OCI-LY7 (cell line): ENCODE data around the gene PFKFB4. TPM values are rescaled to one million over a fixed set of nuclear protein-coding genes. Genes with fewer than 3 reads are reported as not detected.
"Not testable (repeated sequence)": the region's sequence is repeated elsewhere in the genome, so short reads cannot be mapped to it uniquely, and the experiment has no call there.

Experiments used
- BruUV-seq: library from RNA; stranded (reverse); fragments of 400-500 nt; replicated peaks from 2 replicates; lab custom pipeline; 2021; lab: Mats Ljungman, UMichigan
- CTCF ChIA-PET: fragments of 300-600 bp; sonication (Branson Sonifier 250); formaldehyde crosslinking; loops from one replicate; lab custom pipeline; 2022; ENCODE audit warnings: antibody characterized with exemption; ENCODE audit not compliant: unreplicated experiment; lab: Charles Lee
- POLR2A ChIA-PET: fragments of 300-600 bp; sonication (Branson Sonifier 250); formaldehyde crosslinking; loops from one replicate; lab custom pipeline; 2022; ENCODE audit warnings: antibody characterized with exemption; lab: Charles Lee
- DNase-seq: peaks from one replicate; pipeline ENCODE4 v3.0.0-alpha.2; 2015; ENCODE audit warnings: low spot score
- H2AFZ ChIP-seq: fragments of 200-600 bp; sonication (generic), shearing (Covaris generic); 2 replicates; pipeline ENCODE4 v1.6.1; 2014; ENCODE audit warnings: mild to moderate bottlenecking, antibody characterized with exemption, low read length, moderate library complexity
- H3K27ac ChIP-seq: fragments of 200-600 bp; sonication (generic); 2 replicates; pipeline ENCODE4 v1.5.1; 2014; ENCODE audit warnings: mixed run types, low read depth, mild to moderate bottlenecking, moderate library complexity, low read length, inconsistent platforms; ENCODE audit not compliant: poor library complexity, severe bottlenecking
- H3K36me3 ChIP-seq: fragments of 200-600 bp; sonication (generic); 2 replicates; pipeline ENCODE4 v1.6.1; 2014; ENCODE audit warnings: mild to moderate bottlenecking, antibody characterized with exemption, low read length, moderate library complexity, mixed read lengths; ENCODE audit not compliant: insufficient read depth
- H3K4me1 ChIP-seq: fragments of 200-600 bp; sonication (generic); 2 replicates; pipeline ENCODE4 v1.5.1; 2014; ENCODE audit warnings: mild to moderate bottlenecking, low read length; ENCODE audit not compliant: insufficient read depth, poor library complexity, severe bottlenecking
- H3K4me2 ChIP-seq: fragments of 200-600 bp; sonication (generic); 2 replicates; pipeline ENCODE4 v1.6.1; 2014; ENCODE audit warnings: mild to moderate bottlenecking, low read length
- H3K4me3 ChIP-seq: fragments of 200-600 bp; sonication (generic); 2 replicates; pipeline ENCODE4 v1.5.1; 2014; ENCODE audit warnings: mild to moderate bottlenecking, low read depth, low read length; ENCODE audit not compliant: poor library complexity, severe bottlenecking
- H3K79me2 ChIP-seq: fragments of 200-600 bp; sonication (generic); 2 replicates; pipeline ENCODE4 v1.6.1; 2016; ENCODE audit warnings: low read depth, mild to moderate bottlenecking, low read length, moderate library complexity, mixed read lengths; ENCODE audit not compliant: insufficient read depth
- H3K9me2 ChIP-seq: fragments of 200-600 bp; sonication (generic); 2 replicates; pipeline ENCODE4 v1.6.1; 2016; ENCODE audit warnings: mild to moderate bottlenecking, low read length, mixed read lengths; ENCODE audit not compliant: insufficient read depth
- H3K9me3 ChIP-seq: fragments of 200-600 bp; sonication (generic); 2 replicates; pipeline ENCODE4 v1.6.1; 2014; ENCODE audit warnings: mild to moderate bottlenecking, mixed run types, low read length, mixed read lengths
- H4K20me1 ChIP-seq: fragments of 200-600 bp; sonication (generic); 2 replicates; pipeline ENCODE4 v1.6.1; 2014; ENCODE audit warnings: mild to moderate bottlenecking, antibody characterized with exemption, low read length, moderate library complexity, mixed read lengths; ENCODE audit not compliant: insufficient read depth
- CTCF ChIP-seq: fragments of 200-600 bp; sonication (generic); conservative IDR thresholded peaks from 2 replicates; pipeline ENCODE4 v1.5.1; 2014; ENCODE audit warnings: mild to moderate bottlenecking, antibody characterized with exemption, low read length, moderate library complexity, mixed read lengths
- EZH2phosphoT487 ChIP-seq: fragments of 200-600 bp; sonication (generic); IDR thresholded peaks from 2 replicates; pipeline ENCODE4 v1.6.1; 2018; ENCODE audit warnings: low read depth, borderline replicate concordance, mild to moderate bottlenecking, mixed run types, antibody characterized with exemption, low read length, moderate library complexity, mixed read lengths
- intact Hi-C: fragments of 100-400 bp; cut with micrococcal nuclease; formaldehyde crosslinking; loops from one replicate; pipeline ENCODE4 v1.10.0; 2022; ENCODE audit not compliant: unreplicated experiment
- total RNA-seq, 2 experiments: library from RNA; depleted of rRNA in 1 of 2; stranded (reverse); fragments of >200 nt in 1 of 2; shearing (Covaris generic) in 1 of 2; gene quantifications; 2 replicates each; pipeline ENCODE4 v1.2.3, GENCODE V29; 2014 to 2022

The PFKFB4 gene
- total RNA-seq, 2 experiments from 2014 or later, result 5.0 to 29.0 TPM

DNA sequence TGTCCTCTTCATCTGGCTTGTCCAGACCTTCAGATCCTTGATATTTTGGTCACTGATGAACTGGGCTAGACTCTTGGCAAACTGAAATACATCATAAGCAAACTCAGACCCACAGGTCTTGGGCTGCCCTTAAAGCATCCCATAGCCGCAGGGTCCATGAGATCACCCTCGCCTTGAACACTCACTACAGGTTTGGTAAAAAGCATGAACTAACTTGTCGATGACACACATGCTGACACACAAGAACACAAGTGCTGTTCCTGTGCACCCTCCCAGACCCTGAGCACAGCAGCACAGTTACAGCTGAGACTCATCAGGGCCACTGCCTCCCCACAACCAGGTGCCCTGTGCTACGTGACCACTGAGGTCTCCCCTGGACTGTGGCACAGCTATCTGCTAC lies 21.0 kb downstream of the PFKFB4 start:
- H3K4me2 ChIP-seq, result no peak overlapping the region
- no peak overlapping the region for H3K27ac ChIP-seq
- H3K4me1 ChIP-seq, result no peaks in the 10 kb centered on the region
- no peak overlapping the region for H2AFZ ChIP-seq
- no peak for DNase-seq
- no peaks in the 10 kb centered on the region for H3K9me3 ChIP-seq
- TF ChIP-seq EZH2phosphoT487, result no peak
- TF ChIP-seq CTCF, result no peak
- H3K4me3 ChIP-seq, result no peak overlapping the region
- intact Hi-C loops, result no loop called here
- BruUV-seq, result no TSS peak
- no peaks in the 10 kb centered on the region; the same call in 1 of the 2 replicates for H3K36me3 ChIP-seq
- ChIA-PET POLR2A (no interaction called here), CTCF (interaction anchor here (0.6 kb wide), 1 partner anchor 70 kb away, joined by 3 read pairs; no protein-coding TSS in a partner anchor)
- H3K79me2 ChIP-seq, result no peaks in the 10 kb centered on the region
- H3K9me2 ChIP-seq, result no peaks in the 10 kb centered on the region
- H4K20me1 ChIP-seq, result no peaks in the 10 kb centered on the region

DNA sequence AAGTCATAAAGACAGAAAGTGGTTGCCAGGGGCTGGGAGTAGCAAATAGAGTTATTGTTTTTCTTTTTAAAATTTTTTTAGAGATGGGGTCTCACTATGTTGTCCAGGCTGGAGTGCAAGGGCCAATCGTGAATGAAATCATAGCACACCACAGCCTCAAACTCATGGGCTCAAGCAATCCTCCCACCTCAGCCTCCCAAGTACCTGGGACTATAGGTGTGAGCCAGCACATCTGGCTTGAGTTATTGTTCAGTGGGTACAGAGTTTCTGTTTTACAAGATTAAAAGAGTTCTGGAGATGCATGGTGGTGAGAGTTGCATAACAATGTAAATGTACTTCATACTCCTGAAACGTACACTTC lies 23.6 kb downstream of the PFKFB4 start:
- intact Hi-C loops, result no loop called here
- H3K36me3 ChIP-seq, result no peaks in the 10 kb centered on the region; the same call in 1 of the 2 replicates
- H3K4me3 ChIP-seq, result no peak overlapping the region
- H3K4me1 ChIP-seq, result no peaks in the 10 kb centered on the region
- no peaks in the 10 kb centered on the region for H4K20me1 ChIP-seq
- no peak overlapping the region for H3K4me2 ChIP-seq
- DNase-seq, result no peak
- ChIA-PET POLR2A (interaction anchor here (0.6 kb wide), 1 partner anchor 115 kb away, joined by 6 read pairs; no protein-coding TSS in a partner anchor), CTCF (no interaction called here)
- H3K79me2 ChIP-seq, result no peaks in the 10 kb centered on the region
- BruUV-seq, result no TSS peak
- TF ChIP-seq CTCF (no peak), EZH2phosphoT487 (no peak)
- no peak overlapping the region for H3K27ac ChIP-seq
- H3K9me2 ChIP-seq, result no peaks in the 10 kb centered on the region
- H2AFZ ChIP-seq, result no peak overlapping the region
- H3K9me3 ChIP-seq, result no peaks in the 10 kb centered on the region

DNA sequence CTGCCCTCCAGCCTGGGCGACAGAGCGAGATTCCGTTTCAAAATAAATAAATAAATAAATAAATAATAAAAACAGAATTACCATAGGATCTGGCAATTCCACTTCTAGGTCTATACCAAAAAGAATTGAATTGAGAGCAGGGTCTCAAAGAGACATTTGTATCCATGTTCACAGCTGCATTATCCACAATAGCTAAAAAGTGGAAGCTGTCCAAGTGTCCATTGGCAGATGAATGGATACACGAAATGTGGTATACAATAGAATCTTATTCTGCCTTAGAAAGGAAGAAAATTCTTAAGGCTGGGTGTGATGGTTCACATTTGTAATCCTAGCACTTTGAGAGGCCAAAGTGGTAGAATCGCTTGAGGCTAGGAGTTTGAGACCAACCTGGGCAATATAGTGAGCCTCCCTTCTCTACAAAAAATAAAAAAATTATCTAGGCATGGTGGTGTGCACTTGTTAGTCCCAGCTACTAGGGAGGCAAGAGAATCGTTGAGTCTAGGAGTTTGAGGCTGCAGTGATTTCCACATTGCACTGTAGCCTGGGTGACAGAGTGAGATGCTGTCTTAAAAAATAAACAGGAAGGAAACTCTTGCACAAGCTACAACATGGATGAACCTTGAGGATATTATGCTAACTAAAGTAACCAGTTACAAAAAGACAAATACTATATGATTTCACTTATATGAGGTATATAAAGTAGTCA lies 24.2 kb downstream of the PFKFB4 start:
- Histone ChIP-seq H4K20me1 (no peaks in the 10 kb centered on the region), H3K27ac (no peak overlapping the region), H2AFZ (no peak overlapping the region), H3K4me1 (no peaks in the 10 kb centered on the region), H3K79me2 (no peaks in the 10 kb centered on the region), H3K36me3 (no peaks in the 10 kb centered on the region; the same call in 1 of the 2 replicates), H3K9me3 (no peaks in the 10 kb centered on the region), H3K9me2 (no peaks in the 10 kb centered on the region), H3K4me2 (no peak overlapping the region), H3K4me3 (no peak overlapping the region)
- intact Hi-C loops, result no loop called here
- ChIA-PET CTCF (no interaction called here), POLR2A (interaction anchor here (0.6 kb wide), 1 partner anchor 114 kb away, joined by 6 read pairs; no protein-coding TSS in a partner anchor)
- DNase-seq, result no peak
- no TSS peak for BruUV-seq
- no peak for TF ChIP-seq CTCF
- no peak for TF ChIP-seq EZH2phosphoT487

GRCh38 chr3:48530701-48531100 lies 25.9 kb downstream of the PFKFB4 start:
- H3K27ac ChIP-seq, intact Hi-C loops, H3K79me2 ChIP-seq, H3K4me2 ChIP-seq, DNase-seq, H3K36me3 ChIP-seq, H2AFZ ChIP-seq, H4K20me1 ChIP-seq, H3K9me3 ChIP-seq, H3K4me3 ChIP-seq, H3K9me2 ChIP-seq, CTCF ChIA-PET, BruUV-seq, H3K4me1 ChIP-seq: not testable (repeated sequence)
- POLR2A ChIA-PET, result interaction anchor here (0.7 to 1.0 kb wide), 2 partner anchors 11 to 197 kb away, joined by 3 to 5 read pairs; no protein-coding TSS in a partner anchor
